HG03103 (cell line): ENCODE data around the gene SLC2A2.

ENCODE experiments used
- ATAC-seq: cut with Tn5 transposase; IDR thresholded peaks from one replicate; pipeline ENCODE4 v1.9.1; 2021; ENCODE audit warnings: low read depth; ENCODE audit not compliant: unreplicated experiment

The SLC2A2 gene

GRCh38 chr3:171038342-171038741 lies 11.8 kb upstream of the SLC2A2 start:
- no peak for ATAC-seq

- no peak for ATAC-seq
Observed at GRCh38 chr3:171028779-171029232, 2.3 kb upstream of the SLC2A2 start.

DNA sequence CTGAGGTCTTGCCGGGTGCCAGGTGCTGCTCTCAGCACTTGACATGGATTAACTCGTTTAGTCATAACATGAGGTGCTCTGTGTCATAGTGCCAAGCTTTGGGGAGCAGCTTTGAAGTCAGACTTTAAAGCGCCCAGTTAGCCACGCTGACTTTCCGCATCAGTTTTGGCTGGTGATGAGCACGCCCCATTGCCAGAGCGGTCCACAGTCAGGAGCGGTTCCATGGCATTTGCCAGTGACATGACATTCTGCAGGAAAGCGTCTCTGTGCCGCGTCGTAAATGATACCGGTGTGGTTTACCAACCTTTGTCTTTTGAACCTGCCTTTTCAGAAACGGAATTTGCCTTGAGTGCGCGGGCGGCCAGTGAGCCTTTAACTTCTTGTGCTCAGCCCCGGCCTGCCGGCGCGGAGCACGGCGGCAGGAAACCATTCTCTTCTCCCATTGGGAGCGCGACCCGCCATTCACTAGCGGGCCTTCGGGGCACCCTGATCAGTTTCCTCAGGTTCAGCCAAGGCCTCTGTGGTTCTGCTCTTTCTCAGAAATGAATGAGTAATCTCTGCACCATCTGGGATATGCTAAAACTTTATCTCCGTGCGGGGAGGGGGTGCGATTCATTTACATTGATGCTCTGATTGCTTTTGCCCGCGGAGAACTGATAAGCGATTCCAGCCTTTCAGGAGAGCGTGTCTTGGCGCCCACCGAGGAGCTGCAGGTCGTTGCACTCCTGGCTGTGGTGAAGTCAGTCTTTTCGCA lies 1.7 kb upstream of the SLC2A2 start:
- no peak for ATAC-seq

GRCh38 chr3:171023566-171023965 lies 3.0 kb downstream of the SLC2A2 start:
- no peak for ATAC-seq

GRCh38 chr3:171021377-171021776 lies 5.1 kb downstream of the SLC2A2 start:
- ATAC-seq, result no peak

- ATAC-seq, result no peak
Observed at GRCh38 chr3:171018156-171018935, 8.2 kb downstream of the SLC2A2 start.

GRCh38 chr3:171013822-171014748 lies 12.4 kb downstream of the SLC2A2 start:
- no peak for ATAC-seq

DNA sequence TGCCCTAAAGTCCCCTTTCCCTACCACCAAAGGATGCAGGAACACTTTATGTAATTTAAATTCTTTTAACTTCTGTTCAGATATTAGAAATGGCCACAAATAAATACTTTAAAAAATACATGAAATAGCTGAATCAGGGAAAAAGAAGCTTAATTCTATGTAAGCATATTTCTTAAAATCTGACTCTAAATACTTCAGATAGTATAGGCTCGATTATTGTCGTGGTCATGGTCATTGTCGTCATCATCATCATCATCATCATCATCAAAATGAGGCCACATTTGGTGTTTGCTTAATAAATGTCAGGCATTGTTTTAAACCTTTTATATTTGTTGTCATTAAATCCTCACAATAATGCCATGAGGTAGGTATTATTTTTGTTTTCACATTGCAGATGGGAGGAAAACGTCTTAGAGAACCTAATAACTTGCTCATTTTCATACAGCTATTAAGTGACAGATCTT lies 14.6 kb downstream of the SLC2A2 start:
- no peak for ATAC-seq

- no peak for ATAC-seq
Observed at GRCh38 chr3:171011109-171011872, 15.2 kb downstream of the SLC2A2 start.

DNA sequence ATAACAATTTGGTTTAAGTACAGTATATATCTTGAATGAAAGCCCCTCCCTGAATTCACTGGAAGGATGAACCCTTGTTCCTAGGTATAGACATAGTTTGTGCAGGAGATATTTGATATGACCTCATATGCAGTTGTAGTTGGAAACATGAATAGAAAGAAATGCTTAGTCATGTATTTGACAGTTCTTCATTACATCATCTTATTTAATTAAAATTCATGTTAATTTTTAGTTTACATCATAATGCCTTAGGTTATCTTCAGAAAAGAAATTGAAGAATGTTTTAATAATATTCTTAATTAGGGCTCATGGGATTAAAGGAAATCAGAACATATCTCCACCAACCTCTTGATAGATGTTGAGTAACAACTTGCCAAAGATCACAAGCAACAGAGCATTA lies 19.2 kb downstream of the SLC2A2 start:
- ATAC-seq, result no peak

DNA sequence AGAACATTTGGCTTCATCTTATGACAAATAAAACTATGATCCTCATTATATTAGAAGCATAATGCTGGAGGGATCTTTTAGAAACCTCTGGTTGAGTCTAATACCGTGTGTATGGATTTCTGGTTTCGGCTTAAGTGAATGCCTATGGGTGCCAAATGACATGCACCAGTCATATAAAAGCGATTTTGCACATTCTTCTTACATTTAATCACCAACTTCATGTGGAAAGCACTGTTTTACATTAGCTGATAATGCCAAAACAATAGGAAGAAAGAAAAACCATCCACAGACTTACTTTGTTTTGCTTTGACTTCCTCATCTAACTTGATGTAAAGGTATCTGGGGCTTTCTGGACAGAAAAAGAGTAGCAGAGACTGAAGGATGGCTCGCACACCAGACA lies 20.9 kb downstream of the SLC2A2 start:
- ATAC-seq, result no peak

DNA sequence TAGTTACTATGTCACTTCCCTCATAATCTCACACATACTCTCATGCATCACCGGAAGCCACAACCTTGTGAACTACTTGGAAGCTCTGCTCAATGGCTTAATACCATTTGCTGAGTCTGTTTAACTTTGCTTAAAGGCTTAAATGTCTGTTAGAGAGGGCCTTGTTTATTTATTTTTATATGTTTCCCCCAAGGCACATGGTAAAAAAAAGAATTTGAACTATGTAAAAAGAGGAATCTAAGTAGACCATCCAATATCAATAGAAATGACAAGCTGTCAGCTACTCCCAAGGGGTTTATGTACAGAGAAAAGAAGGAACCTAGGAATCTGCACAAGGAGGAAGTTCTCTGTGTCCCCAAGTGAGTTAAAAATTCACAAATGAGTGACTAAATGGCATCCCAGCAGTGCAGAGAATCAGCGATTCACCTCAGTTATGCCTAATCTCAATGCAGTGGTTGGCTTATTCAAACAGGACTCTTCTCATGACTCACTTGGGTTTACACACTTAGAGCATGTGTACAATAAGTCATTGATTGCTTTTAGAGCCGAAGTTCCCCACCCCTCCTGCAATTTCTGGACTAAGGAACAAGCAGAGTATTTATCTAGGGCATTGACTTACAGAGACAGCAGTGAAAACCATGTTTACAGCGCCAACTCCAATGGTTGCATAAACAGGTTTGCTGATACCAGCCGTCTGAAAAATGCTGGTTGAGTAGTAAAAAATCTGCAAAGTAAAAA lies 24.4 kb downstream of the SLC2A2 start:
- no peak for ATAC-seq

- ATAC-seq, result no peak
Observed at GRCh38 chr3:171001250-171001893, 25.1 kb downstream of the SLC2A2 start.

DNA sequence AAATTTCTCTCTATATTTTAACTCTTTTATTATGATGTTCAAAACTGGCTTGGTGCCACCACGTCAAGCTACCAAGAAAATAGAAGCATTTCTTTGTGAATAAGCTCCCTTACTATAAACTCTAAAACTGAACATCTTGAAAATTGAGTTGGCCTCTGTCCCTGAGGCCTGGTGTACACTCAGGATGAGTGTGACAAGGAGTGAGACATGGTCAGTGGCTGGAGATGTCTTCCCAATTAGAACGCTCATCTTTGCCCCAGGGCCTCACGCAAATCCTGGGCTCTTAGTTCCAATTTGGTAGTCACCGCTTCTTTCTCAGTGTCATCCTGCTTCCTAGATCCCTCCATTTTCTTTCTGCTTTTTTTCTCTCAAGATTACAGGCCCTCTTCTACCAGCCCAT lies 26.2 kb downstream of the SLC2A2 start:
- ATAC-seq, result no peak

DNA sequence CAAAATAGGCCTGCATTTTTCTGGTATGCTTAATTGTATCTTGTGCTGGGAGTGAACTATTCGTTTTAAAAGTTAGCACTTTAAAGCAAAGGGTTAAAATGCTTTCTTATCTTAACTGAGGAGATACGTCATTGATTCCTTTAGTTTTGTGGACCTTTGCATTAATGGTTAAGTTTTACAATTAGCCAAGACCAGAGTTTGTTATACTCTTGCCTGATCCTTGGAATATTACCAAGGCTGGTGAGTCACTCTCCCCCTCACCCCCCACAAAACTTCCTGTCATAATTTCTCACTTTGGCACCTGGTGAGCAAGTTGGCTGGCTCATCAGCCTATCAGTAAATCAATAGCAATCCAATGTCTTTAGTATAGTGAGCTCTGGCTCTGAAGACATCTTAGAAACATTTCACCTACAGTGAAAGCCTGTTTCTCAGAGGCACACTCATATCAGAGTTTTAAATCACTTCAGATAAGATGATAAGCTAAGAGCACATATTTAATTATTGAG lies 26.7 kb downstream of the SLC2A2 start:
- no peak for ATAC-seq

DNA sequence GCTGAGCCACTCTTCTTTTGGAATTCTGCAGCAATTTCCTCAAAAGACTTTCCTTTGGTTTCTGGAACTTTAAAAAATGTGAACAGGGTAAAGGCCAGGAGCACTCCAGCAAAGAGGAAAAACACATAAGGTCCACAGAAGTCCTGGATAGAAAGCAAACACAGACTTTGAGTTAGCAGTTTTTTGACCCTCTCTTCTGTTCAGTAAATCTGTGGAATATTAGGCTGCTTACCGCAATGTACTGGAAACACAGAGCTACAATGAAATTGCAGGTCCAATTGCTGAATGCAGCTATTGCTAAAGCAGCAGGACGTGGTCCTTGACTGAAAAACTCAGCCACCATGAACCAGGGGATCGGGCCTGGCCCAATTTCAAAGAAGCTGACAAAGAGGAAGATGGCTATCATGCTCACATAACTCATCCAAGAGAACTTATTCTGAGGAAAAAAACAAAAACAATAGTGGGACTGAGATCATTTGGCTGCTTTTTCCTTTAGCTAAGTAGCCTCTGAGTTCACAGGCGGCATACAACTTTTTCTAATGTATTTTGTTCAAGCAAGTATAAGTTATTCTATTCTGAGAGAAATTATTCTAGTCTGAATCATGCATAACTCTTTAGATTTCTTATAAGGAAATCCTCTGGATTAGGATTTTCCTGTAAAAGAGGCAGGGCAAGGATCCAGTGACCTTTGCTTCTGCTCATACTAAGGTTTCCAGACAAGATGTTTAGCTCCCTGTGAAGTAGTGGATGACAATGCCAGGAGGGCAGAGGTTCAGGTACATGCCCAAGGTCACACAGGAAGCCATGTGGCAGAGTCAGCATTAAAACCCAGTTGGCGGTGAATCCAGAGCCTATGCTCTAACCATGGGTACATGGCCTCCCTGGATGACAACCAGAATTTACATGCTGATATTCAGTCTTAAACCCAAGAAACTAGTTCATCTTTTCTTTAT lies 28.3 kb downstream of the SLC2A2 start:
- ATAC-seq, result no peak

DNA sequence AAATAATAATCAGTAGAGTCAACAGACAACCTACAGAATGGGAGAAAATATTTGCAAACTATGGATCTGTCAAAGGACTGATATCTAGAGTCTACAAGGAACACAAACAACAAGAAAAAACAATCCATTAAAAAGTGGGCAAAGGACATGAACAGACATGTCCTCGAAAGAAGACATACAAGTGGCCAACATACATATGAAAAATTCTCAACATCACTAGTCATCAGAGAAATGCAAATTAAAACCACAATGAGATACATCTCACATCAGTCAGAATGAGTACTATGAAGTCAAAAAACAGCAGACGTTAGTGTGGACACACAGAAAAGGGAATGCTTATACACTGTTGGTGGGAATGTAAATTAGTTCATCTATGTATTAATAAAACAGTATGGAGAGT lies 33.7 kb downstream of the SLC2A2 start:
- no peak for ATAC-seq

DNA sequence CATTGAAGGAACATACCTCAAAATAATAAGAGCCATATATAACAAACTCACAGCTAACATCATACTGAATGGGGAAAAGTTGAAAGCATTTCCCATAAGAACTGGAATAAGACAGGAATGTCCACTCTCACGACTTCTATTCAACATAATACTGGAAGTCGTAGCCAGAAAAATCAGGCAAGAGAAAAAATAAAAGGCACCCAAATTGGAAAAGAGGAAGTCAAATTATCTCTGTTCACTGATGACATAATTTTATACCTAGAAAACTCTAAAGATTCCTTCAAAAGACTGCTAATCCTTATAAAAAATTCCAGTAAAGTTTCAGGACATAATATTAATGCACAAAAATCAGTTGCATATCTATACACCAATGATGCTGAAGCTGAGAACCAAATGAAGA lies 34.9 kb downstream of the SLC2A2 start:
- no peak for ATAC-seq
